Neural progenitor cell (in vitro differentiated cells): ENCODE data around the gene KRTAP5-2.

Experiments
- EZH2 ChIP-seq: fragments of 200-600 bp; sonication (generic); IDR thresholded peaks from 2 replicates; pipeline ENCODE4 v1.6.1; 2017; ENCODE audit warnings: antibody characterized with exemption, mild to moderate bottlenecking, moderate library complexity
- TF ChIP-seq, protein P1 (sequence below): fragments of 200-600 bp; sonication (generic); IDR thresholded peaks from 2 replicates; pipeline ENCODE4 v1.5.1; 2017; ENCODE audit warnings: antibody characterized with exemption, mild to moderate bottlenecking

DNA sequence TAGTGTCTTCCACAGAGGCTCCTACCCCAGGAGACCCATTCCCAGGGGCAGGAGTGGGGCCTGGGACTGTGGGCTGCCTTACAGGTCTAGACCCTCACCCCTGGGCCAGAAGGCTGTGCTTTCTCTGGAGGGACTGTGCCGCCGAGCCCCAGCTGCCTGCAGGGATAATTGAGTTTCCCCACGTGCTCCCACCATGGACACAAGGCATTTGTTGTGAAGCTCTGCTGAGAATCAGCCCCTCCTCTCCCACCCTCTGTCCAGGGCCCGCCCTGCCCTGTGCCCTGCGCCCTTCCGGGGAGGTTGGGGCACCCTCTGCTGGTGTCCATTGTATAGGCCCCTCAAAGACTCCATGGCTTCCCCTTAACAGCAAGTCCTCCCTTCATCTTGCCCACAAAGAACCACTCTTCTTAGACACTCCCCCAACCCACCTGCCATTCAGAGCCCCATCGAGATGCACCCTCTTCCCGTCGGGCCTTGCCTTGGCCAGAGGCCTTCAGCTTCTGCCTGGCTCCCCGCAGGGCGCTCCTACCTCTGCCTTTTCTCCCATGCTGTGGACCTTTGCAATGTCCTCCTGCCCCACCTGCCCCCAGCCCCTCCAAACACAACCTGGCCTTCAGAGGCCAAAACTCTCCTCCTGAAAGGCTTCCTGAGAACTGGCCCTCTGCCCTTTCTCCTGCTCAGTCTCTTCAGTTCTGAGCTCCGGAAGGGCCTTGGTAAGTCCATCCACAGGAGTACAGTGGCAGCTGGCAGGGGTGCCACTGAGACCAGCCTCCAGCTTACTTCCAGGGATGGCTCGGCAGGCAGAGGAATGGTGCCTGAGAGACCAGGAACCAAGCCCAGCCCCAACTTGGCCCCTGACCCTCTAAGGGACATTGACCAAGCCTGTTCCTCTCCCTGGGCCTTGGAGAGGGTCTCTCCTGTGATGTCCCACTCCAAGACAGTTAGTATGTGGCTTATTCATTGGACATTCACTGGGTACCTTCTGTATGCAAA, 48.5 kb downstream of the KRTAP5-2 start:
- no peak for TF ChIP-seq EZH2
- TF ChIP-seq, protein P1, sequence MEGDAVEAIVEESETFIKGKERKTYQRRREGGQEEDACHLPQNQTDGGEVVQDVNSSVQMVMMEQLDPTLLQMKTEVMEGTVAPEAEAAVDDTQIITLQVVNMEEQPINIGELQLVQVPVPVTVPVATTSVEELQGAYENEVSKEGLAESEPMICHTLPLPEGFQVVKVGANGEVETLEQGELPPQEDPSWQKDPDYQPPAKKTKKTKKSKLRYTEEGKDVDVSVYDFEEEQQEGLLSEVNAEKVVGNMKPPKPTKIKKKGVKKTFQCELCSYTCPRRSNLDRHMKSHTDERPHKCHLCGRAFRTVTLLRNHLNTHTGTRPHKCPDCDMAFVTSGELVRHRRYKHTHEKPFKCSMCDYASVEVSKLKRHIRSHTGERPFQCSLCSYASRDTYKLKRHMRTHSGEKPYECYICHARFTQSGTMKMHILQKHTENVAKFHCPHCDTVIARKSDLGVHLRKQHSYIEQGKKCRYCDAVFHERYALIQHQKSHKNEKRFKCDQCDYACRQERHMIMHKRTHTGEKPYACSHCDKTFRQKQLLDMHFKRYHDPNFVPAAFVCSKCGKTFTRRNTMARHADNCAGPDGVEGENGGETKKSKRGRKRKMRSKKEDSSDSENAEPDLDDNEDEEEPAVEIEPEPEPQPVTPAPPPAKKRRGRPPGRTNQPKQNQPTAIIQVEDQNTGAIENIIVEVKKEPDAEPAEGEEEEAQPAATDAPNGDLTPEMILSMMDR: no peak
